T-helper 9 cell (primary cell): ENCODE measurements around the gene MND1.
"Not testable (repeated sequence)": the region's sequence is repeated elsewhere in the genome, so short reads cannot be mapped to it uniquely, and the experiment has no call there.

Experiments used
- DNase-seq: peaks from one replicate; pipeline ENCODE4 v3.0.0-alpha.2; 2020

The MND1 gene

DNA sequence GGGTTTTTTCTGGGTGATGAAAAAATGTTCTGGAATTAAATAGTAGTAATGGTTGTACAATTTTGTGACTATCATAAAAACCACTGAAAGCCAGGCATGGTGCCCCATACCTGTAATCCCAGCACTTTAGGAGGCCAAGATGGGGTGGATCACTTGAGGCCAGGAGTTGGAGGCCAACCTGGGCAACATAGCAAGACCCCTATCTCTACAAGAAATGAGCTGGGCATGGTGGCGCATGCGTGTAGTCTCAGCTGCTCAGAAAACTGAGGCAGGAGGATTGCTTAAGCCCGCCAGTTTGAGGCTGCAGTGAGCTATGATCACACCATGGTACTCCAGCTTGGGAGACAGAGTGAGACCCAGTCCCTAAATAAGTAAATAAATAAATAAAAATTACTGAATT lies 63.4 kb downstream of the MND1 start:
- no peak for DNase-seq

- DNase-seq: no peak
These were observed 64.4 kb downstream of the MND1 start for GRCh38 chr4:153408932-153409331.

DNA sequence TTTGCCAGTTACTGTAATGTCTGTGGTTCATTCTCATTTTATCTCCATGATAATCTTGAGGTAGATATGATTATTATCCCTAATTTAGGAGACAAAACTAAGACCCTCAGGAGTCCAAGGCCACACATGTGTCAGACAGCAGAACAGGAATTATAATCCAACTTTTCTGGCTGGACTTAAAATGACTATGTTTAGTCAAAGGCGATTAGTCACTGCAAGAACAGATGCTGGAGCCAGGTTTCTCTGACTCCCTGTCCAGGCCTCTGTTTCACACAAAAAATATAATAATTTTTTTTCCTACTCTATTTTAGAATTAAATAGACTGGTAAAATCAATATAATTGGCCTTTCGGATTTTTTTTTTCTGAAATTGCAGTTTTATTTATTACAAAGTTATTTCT lies 64.9 kb downstream of the MND1 start:
- no peak for DNase-seq

DNA sequence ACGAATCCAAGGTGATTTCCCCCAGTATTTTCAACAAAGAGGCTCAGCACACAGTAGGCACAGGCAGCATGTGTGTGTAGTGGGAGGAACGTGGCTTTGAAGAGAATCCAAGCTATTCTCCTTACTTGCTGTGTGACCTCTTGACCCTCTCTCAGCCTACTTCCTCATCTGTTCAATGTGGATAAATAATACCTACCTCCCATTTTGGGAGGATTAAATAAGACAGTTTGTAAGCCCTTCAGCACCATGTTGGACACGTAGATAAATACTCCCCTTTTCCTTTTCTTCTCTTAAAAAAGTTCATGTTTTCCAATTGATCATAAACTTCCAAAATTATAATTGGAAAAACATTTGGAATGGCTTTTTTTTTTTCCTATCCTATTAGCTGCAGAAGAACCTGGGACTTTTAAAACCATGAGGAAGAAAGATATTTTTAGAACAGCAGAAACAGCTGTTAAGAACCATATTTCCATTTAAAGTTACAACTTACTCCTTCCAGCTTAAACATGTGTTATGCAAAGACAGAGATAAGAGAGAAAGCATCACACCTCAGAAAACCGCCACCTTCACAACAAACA lies 65.5 kb downstream of the MND1 start:
- no peak for DNase-seq

DNA sequence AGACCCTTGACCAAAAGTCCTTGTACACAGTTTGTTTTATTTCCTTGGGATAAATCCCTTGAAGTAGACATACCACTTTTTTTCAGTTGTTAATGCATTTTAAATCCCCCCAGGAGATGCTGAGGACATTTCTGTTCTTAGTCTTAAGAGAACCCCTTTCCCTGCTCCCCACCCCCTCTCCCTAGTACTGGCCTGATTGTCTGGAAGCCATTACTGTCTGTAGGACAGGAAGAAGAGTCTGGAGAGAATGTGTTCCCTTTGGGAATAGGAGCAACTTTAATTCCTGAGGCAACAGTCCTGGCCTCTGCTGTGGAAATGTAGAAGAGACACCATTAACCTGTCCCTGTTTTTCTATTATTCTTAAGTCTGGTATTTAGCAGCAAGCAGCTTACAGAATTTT lies 69.4 kb downstream of the MND1 start:
- DNase-seq: no peak

DNA sequence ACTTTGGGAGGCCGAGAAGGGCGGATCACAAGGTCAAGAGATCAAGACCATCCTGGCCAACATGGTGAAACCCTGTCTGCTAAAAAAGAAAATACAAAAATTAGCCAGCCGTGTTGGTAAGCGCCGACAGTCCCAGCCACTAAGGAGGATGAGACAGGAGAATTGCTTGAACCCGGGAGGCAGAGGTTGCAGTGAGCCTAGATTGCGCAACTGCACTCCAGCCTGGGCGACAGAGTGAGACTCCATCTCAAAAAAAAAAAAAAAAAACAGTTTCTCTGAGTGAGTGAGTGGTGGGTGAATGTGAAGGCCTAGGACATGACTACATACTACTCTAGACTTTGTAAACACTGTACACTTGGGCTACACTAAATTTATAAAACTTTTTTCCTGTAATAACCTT lies 72.0 kb downstream of the MND1 start:
- not testable (repeated sequence) for DNase-seq

DNA sequence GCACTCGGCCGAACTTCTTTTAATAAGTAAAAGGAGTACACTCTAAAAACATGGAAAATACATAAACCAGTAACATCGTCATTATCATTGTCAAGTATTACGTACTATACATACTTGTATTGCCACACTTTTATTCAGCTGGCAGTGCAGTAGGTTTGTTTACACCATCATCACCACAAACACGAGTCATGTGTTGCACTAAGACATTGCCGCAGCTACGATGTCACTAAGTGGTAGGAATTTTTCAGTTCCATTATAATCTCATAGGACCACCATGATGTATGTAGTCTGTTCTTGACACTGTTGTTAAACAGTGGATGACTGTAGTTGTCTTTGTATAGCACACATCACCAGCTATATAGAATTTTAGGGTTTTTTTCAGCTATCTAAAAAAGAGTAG lies 73.6 kb downstream of the MND1 start:
- DNase-seq: no peak

GRCh38 chr4:153418558-153418957 lies 74.1 kb downstream of the MND1 start:
- no peak for DNase-seq

GRCh38 chr4:153419029-153419428 lies 74.5 kb downstream of the MND1 start:
- no peak for DNase-seq

GRCh38 chr4:153419673-153420278 lies 75.3 kb downstream of the MND1 start:
- no peak for DNase-seq

- DNase-seq: no peak
These were observed 75.9 kb downstream of the MND1 start for GRCh38 chr4:153420361-153420760.

DNA sequence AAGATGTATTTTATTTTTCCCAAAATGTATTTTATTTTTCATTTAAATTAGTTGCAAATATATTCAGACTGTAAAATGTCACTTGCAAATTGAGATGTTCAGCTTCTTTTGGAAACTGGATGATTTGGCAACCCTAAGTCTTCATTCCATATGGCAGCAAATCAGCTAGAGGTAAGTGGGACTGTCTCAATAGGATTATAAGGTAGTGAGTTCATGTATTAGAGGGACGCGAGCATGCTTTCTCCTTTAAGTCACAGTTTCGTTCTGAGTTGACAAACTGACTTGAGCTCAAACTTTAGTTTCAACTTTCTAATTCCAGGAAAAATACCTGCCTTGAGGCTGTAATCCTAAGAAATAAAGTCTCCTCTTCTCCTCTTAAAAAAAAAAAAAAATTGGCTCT lies 77.5 kb downstream of the MND1 start:
- no peak for DNase-seq

GRCh38 chr4:153426207-153426885 lies 81.9 kb downstream of the MND1 start:
- DNase-seq: no peak

DNA sequence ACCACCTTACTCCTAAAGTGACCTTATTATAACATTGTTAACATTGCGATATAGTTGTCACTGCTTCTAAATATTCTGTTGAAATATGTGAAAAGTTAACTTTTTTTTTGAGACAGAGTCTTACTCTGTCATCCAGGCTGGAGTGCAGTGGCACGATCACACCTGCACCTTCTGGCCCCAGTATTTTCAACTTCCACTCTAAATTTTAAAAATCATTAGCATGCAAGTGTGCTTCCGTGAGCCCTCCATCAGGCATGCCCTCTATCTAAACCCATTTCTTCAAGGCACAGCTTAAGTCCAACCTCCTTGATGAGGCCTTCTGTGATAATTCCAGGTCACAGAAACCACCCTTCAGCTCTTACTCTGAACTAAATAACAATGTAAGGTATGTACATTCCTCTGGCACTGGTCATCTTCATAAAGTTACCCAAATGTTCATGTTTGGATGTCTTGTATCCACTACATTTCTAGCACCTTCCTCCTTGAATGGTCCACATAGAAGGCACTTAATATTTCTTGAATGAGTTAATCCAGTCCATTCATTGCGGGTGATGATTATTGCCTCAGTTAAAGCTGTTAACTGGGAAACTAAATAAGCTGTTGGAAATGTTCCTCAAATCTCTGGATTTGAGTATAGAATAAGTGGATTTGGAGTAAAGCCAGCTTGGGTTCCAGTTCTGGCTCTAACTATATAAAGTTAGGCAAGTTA lies 83.0 kb downstream of the MND1 start:
- no peak for DNase-seq

DNA sequence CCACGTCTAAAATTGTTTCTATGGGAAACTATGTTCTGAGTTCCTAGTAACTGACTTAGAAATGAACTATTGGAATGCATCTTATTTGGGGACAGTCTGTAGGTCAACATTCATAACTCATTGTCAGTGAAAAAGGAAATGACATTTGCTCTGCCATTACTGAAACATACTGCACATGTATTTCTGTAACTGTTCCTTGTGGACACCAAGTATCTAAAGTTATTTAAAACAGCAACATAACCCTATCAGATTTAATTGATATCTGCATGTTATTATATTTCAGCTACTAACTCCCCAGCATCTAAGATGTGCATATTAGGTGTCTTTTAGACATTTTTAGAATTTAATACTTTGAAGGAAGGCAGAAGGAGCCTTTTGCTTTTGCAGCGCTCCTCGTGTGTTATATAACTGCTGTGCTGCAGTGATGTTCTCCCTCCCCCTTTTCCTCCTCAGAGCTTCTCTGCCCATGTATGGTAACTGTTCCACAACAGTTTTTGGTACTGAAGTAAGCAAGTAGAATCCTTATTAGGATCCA lies 84.5 kb downstream of the MND1 start:
- DNase-seq: no peak

GRCh38 chr4:153432965-153433753 lies 88.7 kb downstream of the MND1 start:
- DNase-seq: peak; percentile 41

- DNase-seq: no peak
These were observed 89.2 kb downstream of the MND1 start for GRCh38 chr4:153433754-153434105.

DNA sequence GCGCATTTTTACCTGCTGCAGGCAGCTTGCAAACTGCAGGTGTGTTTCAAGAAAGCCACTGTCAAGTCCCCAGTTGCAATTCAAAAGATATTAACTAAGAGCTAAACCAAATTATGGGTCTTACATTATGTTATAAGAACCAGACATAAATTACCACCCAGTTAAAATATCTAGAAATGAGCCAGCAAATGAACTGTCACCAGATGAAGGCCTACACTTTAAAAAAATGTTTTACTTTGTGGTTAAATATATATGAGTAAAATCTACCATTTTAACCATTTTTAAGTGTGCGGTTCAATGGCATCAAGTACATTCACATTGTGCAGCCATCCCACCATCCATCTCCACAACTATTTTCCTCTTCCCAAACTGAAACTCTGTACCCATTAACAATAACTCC lies 89.7 kb downstream of the MND1 start:
- DNase-seq: no peak

DNA sequence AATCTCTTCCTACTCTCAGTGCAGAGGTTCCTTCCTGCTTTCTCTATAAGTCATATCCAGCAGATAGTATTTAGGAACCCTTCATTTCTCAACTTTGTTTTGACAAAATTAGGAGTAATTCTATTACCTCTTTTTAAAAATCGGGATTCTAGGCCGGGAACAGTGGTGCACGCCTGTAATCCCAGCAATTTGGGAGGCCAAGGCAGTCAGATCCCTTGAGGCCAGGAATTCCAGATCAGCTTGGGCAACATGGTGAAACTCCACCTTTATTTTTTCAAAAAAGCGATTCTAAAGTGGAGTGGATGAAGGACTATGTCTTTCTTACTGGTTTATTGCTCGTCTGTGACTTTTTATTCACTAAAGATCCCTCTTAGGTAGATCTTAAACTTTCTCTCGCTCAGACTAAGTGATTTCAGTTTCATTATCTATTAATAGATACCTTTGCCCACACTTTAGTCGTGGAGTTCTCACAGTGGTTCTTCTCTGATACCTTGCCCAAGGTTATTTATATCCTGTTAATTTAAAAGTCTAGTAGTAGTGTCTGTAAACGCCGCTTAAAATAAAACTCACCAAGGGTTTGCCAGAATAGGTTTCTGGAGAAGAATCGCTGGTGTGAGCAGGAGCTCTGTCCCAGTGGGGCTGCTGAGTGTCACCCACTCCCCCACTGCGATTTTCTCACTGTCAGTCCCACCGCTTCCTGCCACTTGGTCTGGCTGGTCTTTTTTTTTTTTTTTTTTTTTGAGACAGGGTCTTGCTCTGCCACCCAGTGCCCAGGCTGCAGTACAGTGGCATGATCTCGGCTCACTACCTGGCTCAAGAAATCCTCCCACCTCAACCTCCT lies 94.6 kb downstream of the MND1 start:
- no peak for DNase-seq

- DNase-seq: no peak
These were observed 95.3 kb downstream of the MND1 start for GRCh38 chr4:153439831-153440230.

DNA sequence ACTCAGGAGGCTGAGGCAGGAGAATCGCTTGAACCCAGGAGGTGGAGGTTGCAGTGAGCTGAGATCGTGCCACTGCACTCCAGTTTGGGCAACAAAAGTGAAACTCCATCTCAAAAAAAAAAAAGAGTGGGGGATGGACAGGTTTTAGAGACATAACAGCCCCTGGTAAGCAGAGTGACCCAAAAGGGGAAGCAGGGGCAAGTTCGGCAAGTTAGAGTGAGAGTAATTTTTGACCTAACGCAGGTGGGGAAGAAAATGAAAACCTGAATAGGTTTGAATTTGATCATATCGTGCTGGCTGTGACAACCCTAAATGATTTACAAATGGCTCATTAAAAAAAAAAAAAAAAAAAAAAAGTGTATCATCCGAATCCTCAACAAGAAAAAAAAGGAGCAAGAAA lies 96.0 kb downstream of the MND1 start:
- no peak for DNase-seq
